NCI-H526 (cell line): Measurements from ENCODE around the gene DRC3.

ENCODE experiments used
- DNase-seq, 2 experiments: peaks; one replicate each; lab custom pipeline; 2025; lab: John Stamatoyannopoulos, UW

Gene DRC3

DNA sequence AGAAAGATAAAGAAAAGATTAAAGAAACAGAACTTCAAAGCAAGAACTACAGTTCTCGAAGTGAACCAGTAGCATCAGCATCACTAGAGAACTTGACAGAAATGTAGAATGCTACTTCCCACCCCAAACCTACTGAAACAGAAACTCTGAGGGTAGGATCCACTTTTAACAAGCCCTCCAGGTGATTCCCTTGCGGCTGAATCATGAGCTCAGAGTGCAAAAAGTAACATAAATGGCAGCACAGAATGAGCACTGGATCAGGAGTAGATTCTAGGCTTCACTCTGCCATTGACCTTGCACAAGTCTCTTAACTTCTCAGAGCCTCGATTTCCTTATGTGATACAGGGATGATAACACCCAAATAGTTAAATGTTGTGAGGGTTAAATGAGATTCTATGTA, 6.3 kb upstream of the DRC3 start:
- no peak for DNase-seq

GRCh38 chr17:17970699-17971430, 1.8 kb upstream of the DRC3 start:
- no peak for DNase-seq

GRCh38 chr17:17971431-17972125, 1.1 kb upstream of the DRC3 start:
- DNase-seq = no peak

- DNase-seq = no peak
These were observed 241 bp downstream of the DRC3 start for GRCh38 chr17:17972952-17973254.

GRCh38 chr17:17975436-17975835, 2.8 kb downstream of the DRC3 start:
- no peak for DNase-seq

- DNase-seq = no peak
These were observed 4.4 kb downstream of the DRC3 start for GRCh38 chr17:17976931-17977570.

- no peak for DNase-seq
These were observed 6.1 kb downstream of the DRC3 start for GRCh38 chr17:17978481-17979424.

- DNase-seq = no peak
These were observed 7.1 kb downstream of the DRC3 start for GRCh38 chr17:17979778-17980177.

DNA sequence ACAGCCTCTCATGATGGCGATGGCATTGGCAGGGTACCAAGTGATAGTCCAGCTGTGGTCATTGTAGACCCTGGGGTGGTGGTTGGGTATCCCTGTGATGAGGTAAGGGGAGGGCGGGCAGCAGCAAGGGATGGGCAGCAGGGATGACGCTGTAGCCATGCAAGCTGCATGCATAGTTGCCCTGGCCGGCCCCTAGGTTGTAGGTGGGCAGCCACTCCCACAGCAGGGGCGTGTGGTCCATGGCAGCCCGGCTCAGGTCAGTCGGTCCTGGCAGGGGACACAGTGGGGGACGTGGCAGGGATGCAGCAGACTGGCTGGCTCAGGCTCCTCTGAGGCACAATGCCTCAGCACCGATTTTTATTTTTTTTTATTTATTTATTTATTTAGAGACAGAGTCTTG, 8.7 kb downstream of the DRC3 start:
- DNase-seq = no peak

DNA sequence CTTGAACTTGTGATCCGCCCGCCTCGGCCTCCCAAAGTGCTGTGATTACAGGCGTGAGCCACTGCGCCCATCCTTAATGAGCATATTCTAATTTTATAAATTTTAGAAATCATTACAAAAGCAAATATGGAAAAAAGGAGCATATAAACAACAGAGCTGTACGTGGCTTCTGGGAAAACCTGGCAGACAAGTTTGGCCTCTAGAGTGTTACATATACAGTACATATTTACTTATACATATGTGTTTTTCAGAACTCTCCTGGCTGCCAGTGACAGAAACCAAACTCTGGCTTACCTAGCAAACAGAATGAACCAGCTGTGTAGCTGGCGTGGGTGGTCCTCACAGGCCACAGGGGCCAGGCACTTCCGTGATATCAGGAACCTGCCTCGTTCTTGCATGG, 10.1 kb downstream of the DRC3 start:
- no peak for DNase-seq

DNA sequence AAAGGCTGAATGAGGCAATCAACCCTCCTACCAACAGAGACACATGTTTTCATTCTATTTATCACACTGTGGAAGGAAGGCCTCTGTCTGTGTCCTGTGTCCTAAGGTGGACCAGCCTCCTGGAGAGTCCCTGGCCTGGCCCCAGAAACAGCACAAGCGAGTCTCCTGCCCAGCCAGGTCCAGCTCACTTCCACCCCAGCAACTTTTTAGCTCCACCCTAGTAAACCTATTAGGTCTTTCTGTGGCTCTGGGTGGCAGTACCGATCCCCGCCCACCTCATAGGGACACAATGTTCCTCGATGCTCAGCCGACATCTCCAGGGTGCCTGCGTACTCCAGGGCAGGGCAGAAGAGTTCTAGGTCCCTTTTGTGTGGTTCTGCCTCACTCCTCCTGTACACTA, 10.7 kb downstream of the DRC3 start:
- DNase-seq = no peak

DNA sequence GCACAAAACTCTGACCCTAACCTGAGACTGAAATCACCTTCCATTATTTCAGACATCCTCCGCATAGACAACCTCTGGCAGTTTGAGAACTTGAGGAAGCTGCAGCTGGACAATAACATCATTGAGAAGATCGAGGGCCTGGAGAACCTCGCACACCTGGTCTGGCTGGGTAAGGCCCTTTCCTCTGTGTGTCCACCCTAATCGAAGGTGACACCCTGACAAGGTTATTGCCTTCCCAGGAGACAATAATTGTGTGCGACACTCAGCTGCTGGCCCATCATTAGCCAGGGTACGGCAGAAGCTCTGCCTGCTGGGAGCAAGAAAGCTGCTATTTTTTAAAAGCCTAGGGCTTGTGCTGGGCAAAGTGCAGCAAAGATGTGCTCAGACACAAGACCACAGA, 11.1 kb downstream of the DRC3 start:
- no peak for DNase-seq

GRCh38 chr17:17985153-17985552, 12.5 kb downstream of the DRC3 start:
- DNase-seq = no peak

DNA sequence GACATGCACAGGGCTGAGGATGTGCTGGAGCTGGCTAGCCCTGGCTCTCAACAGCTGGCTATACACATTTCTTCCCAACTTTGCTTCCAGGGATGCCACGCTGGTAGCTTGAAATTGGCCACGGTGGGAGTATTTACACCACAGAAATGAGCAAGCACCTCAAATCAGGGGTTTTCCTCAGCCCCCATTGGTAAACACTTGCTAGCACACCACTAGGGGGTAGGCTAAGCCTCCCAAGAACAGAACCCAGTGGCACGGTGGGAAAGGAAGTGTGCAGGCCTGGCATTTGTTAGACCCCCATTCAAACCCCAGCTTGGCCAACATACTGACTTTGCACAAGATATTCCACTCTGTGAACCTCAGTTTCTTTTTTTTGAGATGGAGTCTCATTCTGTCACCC, 12.9 kb downstream of the DRC3 start:
- no peak for DNase-seq

DNA sequence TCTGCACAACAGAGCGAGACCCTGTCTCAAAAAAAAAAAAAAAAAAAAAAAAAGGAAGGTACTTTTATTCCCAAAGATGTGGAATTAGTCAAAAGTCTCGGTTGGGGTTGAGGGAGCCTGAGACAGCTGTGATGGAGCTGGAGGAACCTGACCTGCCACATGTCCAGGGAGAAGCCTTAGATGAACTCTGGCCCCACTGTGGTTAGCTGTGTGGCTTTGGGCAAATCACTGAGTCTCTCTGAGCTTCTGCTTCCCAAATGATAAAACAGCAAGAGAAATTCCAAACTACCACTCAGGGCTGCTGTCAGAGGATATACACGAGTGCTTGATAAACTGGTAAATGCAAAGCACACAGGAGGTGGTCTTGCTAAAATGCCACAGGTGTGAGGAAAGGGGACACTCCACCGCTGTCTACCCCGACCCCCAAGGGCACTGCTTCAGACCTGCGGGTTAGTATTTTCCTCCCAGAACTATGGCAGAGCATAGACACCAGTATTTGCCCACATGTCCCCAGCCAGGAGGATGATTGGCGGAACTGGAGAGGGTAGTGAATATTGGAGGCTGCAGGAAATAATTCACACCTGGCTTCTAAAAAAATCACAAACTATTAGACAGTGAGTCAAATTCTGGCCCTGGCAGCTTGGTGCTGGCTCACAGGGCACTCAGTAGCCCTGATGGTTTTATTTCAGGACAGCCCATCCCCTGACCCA, 14.7 kb downstream of the DRC3 start:
- DNase-seq = no peak

DNA sequence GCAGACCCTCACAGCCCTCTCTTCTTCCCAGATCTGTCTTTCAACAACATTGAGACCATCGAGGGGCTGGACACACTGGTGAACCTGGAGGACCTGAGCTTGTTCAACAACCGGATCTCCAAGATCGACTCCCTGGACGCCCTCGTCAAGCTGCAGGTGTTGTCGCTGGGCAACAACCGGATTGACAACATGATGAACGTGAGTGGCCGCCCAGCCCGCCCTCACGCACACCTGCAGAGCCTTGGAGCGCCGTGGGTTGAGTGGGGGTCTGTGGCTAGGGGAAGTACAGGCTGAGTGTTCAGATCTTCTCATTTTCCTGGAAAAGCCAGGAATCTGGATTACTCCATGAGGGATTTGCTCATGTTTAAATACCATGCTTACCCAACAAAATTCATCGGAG, 15.2 kb downstream of the DRC3 start:
- peak in 1 of 2 experiments; percentile 9 for DNase-seq

DNA sequence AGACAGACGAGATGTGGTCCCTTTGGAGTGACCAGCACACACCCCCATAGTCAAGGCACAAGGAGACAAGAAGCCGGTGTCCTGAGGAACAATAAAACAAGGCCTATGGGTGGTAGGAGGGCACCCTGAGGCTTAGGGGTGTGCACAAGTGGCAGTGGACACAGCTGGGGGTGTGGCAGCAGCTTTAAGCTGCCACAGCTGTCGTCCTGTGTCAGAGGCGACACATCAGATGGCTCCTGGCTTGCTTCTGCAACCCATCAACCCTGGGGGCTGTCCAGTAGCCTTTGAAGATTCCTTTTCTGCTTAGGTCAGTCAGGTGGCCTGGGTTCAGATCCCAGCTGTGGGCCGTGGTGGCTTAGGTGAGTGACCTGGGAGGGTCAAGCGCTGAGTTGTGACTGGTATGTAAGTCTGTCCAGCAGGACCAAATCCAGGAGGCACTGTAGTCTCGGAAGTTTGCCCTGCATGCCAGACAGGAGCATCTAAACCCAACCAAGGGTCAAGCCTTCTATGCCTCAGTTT, 15.8 kb downstream of the DRC3 start:
- no peak for DNase-seq

DNA sequence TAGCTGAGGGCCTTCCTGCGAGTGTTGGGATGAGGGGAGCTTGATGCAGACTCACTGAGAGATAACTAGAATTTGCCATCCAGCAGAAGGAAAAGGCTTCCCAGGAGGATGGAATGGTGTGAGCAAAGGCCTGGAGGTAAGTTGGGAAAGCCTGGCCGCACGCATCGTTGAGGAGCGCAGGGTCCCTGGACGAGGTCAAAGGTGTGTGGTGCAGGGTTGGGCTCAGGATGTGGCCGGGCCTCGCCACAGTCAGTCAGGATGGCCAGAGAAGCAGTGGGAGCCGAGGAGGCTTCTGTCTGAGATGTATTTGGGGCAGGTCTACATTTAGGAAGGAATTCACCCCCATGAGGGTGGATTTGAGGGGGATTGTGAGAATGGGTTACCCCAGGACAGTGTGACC, 16.4 kb downstream of the DRC3 start:
- no peak for DNase-seq

DNA sequence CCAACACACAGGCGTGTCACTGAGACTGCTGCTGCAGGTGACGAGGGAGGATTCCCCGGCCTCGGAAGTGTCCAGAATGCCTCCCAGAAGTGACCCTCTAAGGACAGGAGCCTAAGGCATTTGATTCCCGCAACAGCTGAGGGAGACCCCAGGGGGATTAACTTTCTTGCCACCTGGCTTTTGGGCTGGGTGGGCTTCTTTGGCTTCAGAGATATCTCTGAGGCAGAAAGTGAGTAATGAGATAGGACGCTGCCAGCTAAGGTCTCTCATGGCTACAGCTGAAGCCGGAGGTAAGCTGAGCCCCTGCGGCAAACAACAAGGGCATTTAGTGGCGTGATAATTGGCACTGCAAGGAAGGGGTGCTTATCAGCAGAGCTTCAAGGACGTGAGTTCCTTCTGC, 17.0 kb downstream of the DRC3 start:
- DNase-seq = no peak

- no peak for DNase-seq
These were observed 17.6 kb downstream of the DRC3 start for GRCh38 chr17:17990282-17990681.

DNA sequence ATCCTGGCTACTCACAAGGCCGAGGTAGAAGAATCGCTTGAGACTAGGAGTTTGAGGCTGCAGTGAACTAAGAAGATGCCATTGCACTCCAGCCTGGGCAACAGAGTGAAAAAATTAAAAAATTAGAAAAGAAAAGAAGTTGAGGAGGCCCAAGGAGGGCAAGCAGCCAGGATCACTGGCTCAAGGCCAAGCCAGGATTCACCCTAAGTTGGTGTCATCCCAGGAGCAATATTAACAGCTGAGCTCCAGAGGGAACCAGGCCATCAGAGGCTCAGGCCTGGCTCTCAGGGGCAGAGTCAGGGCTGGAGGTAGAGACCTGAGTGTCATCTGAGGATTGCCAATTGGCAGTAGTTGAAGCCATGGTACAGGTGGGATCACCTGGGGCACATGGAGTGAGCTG, 20.7 kb downstream of the DRC3 start:
- no peak for DNase-seq

GRCh38 chr17:17993852-17994251, 21.2 kb downstream of the DRC3 start:
- no peak for DNase-seq
